ENCODE results near the gene CADM3. TPM values are rescaled to one million over a fixed set of nuclear protein-coding genes. Genes with fewer than 3 reads are reported as not detected.

Gene CADM3
- total and polyA plus RNA-seq, 2 donors (not counting 3 experiments of a cell fraction or from before 2014, with no cell fraction given), result 2.7 to 6.0 TPM

DNA sequence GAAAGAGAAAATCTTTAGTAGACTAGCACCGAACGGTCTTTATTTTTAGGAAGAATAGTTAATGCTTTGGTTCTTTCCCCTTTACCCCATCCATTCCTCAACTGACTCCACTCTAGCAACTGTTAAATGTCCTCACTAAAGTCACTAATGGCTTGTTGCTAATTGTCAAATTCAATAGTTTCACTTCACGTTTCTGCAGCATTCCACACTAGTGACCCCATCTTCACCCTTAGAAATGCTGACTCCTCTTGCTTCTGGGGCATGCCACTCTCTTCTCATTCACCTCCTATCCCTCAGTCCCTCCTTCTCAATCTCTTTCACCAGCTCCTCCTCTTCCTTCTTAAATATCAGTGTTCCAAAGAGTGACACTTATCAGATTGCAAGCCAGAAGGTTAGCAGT, 19.4 kb upstream of the CADM3 start:
- ChIA-PET POLR2A (interaction anchor here (0.6 kb wide), 1 partner anchor 396 kb away, joined by 5 read pairs; no protein-coding TSS in a partner anchor), CTCF (interaction anchor here (1.3 kb wide), 1 partner anchor 20 kb away, joined by 6 read pairs; no protein-coding TSS in a partner anchor)
- Histone ChIP-seq H3K27me3 (ENCODE audit: control insufficient read depth in 2 of 2, insufficient read depth in 2 of 2, low read length in 2 of 2) (peaks cover 1 to 3% of the 10 kb centered on the region in 2 experiments), H3K36me3 (ENCODE audit: control insufficient read depth in 2 of 2, extremely low read depth in 1 of 2, insufficient read depth in 2 of 2, low read length in 2 of 2) (no peaks in the 10 kb centered on the region), H3K9ac (replicated peaks; ENCODE audit: extremely low read depth, insufficient read depth, low read length) (no peak overlapping the region), H3K4me2 (ENCODE audit: insufficient read depth, low read length) (no peak overlapping the region), H2AFZ (ENCODE audit: low read depth, low read length) (no peak overlapping the region), H4K20me1 (replicated peaks; ENCODE audit: control insufficient read depth, extremely low read depth, insufficient read depth, low read length) (no peaks in the 10 kb centered on the region), H3K9me1 (replicated peaks; ENCODE audit: control insufficient read depth, extremely low read depth, insufficient read depth, low read length) (no peaks in the 10 kb centered on the region), H3K4me1 (ENCODE audit: control insufficient read depth, extremely low read depth, insufficient read depth, low read length) (no peaks in the 10 kb centered on the region), H3K9me3 (replicated peaks; ENCODE audit: control insufficient read depth, insufficient read depth, low read length) (no peaks in the 10 kb centered on the region), H3K4me3 (replicated peaks in 1 of 3; ENCODE audit: insufficient read depth in 1 of 3, low read depth in 1 of 3, low read length in 3 of 3) (no peak overlapping the region), H3K27ac (ENCODE audit: insufficient read depth, low read depth, low read length) (no peak overlapping the region), H3K79me2 (ENCODE audit: control insufficient read depth, insufficient read depth, low read length) (no peaks in the 10 kb centered on the region)
- dilution Hi-C loops (cut with MboI; ENCODE audit: extremely low pct_ligation_motif_present, low sequenced_read_pairs) (no loop called here), intact Hi-C loops (cut with micrococcal nuclease) (no loop called here)
- no TSS peak for BruUV-seq (replicated peaks)
- TF ChIP-seq MYC (IDR thresholded peaks at IDR 0.05; ENCODE audit: low read depth, low read length), result no peak
- TF ChIP-seq POLR2A (IDR thresholded peaks at IDR 0.05; ENCODE audit: low read depth, low read length), result no peak
- no peak for TF ChIP-seq EZH2 (IDR thresholded peaks at IDR 0.05; ENCODE audit: borderline replicate concordance, low read depth, low read length, severe bottlenecking)
- TF ChIP-seq POLR2AphosphoS5 (IDR thresholded peaks at IDR 0.05; ENCODE audit: insufficient read depth, low read depth, low read length), result no peak
- TF ChIP-seq JUN (IDR thresholded peaks at IDR 0.05; ENCODE audit: borderline replicate concordance, insufficient read depth, insufficient read length, low read depth), result no peak
- no peak for TF ChIP-seq FOS (IDR thresholded peaks at IDR 0.05; ENCODE audit: borderline replicate concordance, insufficient read depth, low read length)
- TF ChIP-seq GATA2 (IDR thresholded peaks at IDR 0.05; ENCODE audit: insufficient read depth, insufficient read length, low read depth, low read length), result no peak
- TF ChIP-seq, protein P1, sequence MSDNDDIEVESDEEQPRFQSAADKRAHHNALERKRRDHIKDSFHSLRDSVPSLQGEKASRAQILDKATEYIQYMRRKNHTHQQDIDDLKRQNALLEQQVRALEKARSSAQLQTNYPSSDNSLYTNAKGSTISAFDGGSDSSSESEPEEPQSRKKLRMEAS (IDR thresholded peaks at IDR 0.05; ENCODE audit: insufficient read depth, insufficient read length), result no peak
- no peak for TF ChIP-seq CTCF (IDR thresholded peaks at IDR 0.05; ENCODE audit: extremely low read depth in 1 of 2, insufficient read depth in 1 of 2, low read depth in 1 of 2, low read length in 2 of 2)
- FAIRE-seq, result no peak
- no peak for DNase-seq (ENCODE audit: low read depth, low spot score)
